ENCODE measurements around the gene HSD17B12.

HSD17B12 gene

DNA sequence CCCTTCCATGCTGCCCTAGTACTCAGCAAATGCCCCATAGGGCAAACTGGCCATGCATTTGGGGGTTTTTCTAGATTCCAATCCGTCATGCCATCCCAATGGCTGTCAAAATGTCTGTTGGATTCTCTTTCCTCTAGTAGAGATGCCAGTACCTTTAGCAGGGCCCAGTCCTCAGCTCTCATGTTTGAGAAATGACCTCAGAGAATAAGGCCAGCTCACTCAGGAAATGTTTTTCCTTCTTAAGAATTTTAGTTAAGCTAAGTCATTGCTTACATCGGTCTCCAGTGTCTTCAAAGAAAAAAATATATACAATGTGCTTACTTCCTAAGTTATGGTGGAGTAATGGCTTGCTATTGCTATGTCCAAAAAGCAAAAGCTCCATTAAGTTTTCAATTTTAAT is 186.0 kb downstream of the HSD17B12 start:
- Histone ChIP-seq H3K27ac (ENCODE audit: low read depth, low read length, poor library complexity, severe bottlenecking) (no peak overlapping the region), H3K4me2 (ENCODE audit: low read length) (no peak overlapping the region), H3K4me1 (ENCODE audit: insufficient read depth, low read length, severe bottlenecking) (no peaks in the 10 kb centered on the region), H3K79me2 (ENCODE audit: insufficient read depth, low read length) (no peaks in the 10 kb centered on the region), H3K27me3 (ENCODE audit: insufficient read depth, low read length) (no peaks in the 10 kb centered on the region), H3K9me3 (ENCODE audit: low read length) (no peaks in the 10 kb centered on the region), H3K4me3 (ENCODE audit: low read depth, low read length, poor library complexity, severe bottlenecking) (no peak overlapping the region), H4K20me1 (ENCODE audit: insufficient read depth, low read length) (no peaks in the 10 kb centered on the region), H3F3A (ENCODE audit: insufficient read depth, low read length) (no peaks in the 10 kb centered on the region), H3K9me2 (ENCODE audit: low read depth, low read length) (no peaks in the 10 kb centered on the region), H3K36me3 (ENCODE audit: insufficient read depth, low read length) (no peaks in the 10 kb centered on the region), H2AFZ (ENCODE audit: low read length) (no peak overlapping the region), H3K9ac (ENCODE audit: low read length) (no peak overlapping the region)
- no peak for TF ChIP-seq EZH2 (IDR thresholded peaks at IDR 0.05; ENCODE audit: borderline replicate concordance, low read length)
- TF ChIP-seq, protein P1, sequence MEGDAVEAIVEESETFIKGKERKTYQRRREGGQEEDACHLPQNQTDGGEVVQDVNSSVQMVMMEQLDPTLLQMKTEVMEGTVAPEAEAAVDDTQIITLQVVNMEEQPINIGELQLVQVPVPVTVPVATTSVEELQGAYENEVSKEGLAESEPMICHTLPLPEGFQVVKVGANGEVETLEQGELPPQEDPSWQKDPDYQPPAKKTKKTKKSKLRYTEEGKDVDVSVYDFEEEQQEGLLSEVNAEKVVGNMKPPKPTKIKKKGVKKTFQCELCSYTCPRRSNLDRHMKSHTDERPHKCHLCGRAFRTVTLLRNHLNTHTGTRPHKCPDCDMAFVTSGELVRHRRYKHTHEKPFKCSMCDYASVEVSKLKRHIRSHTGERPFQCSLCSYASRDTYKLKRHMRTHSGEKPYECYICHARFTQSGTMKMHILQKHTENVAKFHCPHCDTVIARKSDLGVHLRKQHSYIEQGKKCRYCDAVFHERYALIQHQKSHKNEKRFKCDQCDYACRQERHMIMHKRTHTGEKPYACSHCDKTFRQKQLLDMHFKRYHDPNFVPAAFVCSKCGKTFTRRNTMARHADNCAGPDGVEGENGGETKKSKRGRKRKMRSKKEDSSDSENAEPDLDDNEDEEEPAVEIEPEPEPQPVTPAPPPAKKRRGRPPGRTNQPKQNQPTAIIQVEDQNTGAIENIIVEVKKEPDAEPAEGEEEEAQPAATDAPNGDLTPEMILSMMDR (IDR thresholded peaks at IDR 0.05; ENCODE audit: low read length) = no peak

DNA sequence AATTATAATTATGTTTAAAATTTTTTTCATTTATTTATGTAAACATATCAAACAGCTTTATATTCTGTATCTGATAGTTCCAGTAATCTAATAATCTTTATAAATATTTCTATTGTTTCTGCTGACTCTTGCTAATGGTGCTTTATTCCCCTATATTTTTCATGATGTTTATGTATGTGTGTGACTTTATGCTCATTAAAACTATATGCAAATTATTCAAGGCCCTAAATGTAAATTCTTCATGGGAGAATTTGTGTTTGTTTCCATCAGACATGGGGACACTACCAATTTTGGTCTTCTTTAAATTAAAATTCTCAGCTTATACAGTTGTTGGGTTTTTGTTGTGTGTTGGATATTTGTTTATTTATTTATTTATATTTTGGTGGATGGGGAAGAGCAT is 186.4 kb downstream of the HSD17B12 start:
- no peak overlapping the region for H3K27ac ChIP-seq (ENCODE audit: low read depth, low read length, poor library complexity, severe bottlenecking)
- H3K4me3 ChIP-seq (ENCODE audit: low read depth, low read length, poor library complexity, severe bottlenecking) = no peak overlapping the region
- no peaks in the 10 kb centered on the region for H3K4me1 ChIP-seq (ENCODE audit: insufficient read depth, low read length, severe bottlenecking)
- H2AFZ ChIP-seq (ENCODE audit: low read length) = no peak overlapping the region
- TF ChIP-seq EZH2 (IDR thresholded peaks at IDR 0.05; ENCODE audit: borderline replicate concordance, low read length) = no peak
- TF ChIP-seq, protein P1 (IDR thresholded peaks at IDR 0.05; ENCODE audit: low read length) = no peak
- H3K79me2 ChIP-seq (ENCODE audit: insufficient read depth, low read length) = no peaks in the 10 kb centered on the region
- no peak overlapping the region for H3K9ac ChIP-seq (ENCODE audit: low read length)
- no peaks in the 10 kb centered on the region for H3F3A ChIP-seq (ENCODE audit: insufficient read depth, low read length)
- H4K20me1 ChIP-seq (ENCODE audit: insufficient read depth, low read length) = no peaks in the 10 kb centered on the region
- no peaks in the 10 kb centered on the region for H3K27me3 ChIP-seq (ENCODE audit: insufficient read depth, low read length)
- H3K9me3 ChIP-seq (ENCODE audit: low read length) = no peaks in the 10 kb centered on the region
- H3K4me2 ChIP-seq (ENCODE audit: low read length) = no peak overlapping the region
- no peaks in the 10 kb centered on the region for H3K36me3 ChIP-seq (ENCODE audit: insufficient read depth, low read length)
- H3K9me2 ChIP-seq (ENCODE audit: low read depth, low read length) = no peaks in the 10 kb centered on the region

DNA sequence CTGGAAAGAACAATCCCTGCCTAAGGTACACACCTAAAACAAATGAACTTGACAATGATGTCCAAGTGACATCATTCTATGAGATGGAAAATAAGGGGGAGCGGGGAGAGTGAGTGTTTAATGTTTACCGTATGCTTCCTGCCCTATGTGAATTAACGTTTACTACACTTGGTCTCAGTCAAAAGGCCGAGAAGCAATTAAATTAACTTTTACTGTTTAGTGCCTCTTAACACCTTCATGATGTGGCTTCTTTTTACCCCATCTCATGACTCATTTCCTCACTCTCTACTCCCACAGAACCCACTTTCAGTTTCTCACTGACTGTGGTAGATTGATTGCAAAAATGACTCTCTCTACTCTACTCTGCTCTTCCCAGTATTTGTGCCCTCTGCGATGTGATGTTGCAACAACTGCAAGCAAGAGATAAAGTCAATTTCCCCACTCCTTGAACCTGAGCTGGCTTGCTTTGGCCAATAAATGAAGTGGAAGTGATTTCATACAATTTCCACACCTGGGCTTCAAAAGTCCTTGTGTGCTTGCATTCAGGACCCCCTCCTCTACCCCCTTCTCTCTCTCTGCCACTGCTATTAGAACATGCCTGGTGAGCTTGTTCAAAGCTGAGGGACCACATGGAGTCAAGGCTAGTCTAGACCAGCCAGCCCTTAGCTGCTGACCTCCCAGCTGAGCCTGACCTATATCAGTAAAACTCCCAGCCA is 188.5 kb downstream of the HSD17B12 start:
- Histone ChIP-seq H3K9me2 (ENCODE audit: low read depth, low read length) (no peaks in the 10 kb centered on the region), H3K4me2 (ENCODE audit: low read length) (no peak overlapping the region), H3K79me2 (ENCODE audit: insufficient read depth, low read length) (no peaks in the 10 kb centered on the region), H3F3A (ENCODE audit: insufficient read depth, low read length) (no peaks in the 10 kb centered on the region), H3K27ac (ENCODE audit: low read depth, low read length, poor library complexity, severe bottlenecking) (no peak overlapping the region), H4K20me1 (ENCODE audit: insufficient read depth, low read length) (no peaks in the 10 kb centered on the region), H3K27me3 (ENCODE audit: insufficient read depth, low read length) (no peaks in the 10 kb centered on the region), H3K36me3 (ENCODE audit: insufficient read depth, low read length) (no peaks in the 10 kb centered on the region), H3K4me1 (ENCODE audit: insufficient read depth, low read length, severe bottlenecking) (no peaks in the 10 kb centered on the region), H3K9me3 (ENCODE audit: low read length) (no peaks in the 10 kb centered on the region), H3K9ac (ENCODE audit: low read length) (no peak overlapping the region), H3K4me3 (ENCODE audit: low read depth, low read length, poor library complexity, severe bottlenecking) (no peak overlapping the region), H2AFZ (ENCODE audit: low read length) (no peak overlapping the region)
- TF ChIP-seq EZH2 (IDR thresholded peaks at IDR 0.05; ENCODE audit: borderline replicate concordance, low read length) = no peak
- TF ChIP-seq, protein P1 (IDR thresholded peaks at IDR 0.05; ENCODE audit: low read length) = no peak

Measured in OCI-LY1 (cell line).